ENCODE results near the gene RGS7. TPM values are rescaled to one million over a fixed set of nuclear protein-coding genes. Genes with fewer than 3 reads are reported as not detected.
"Not testable (repeated sequence)": the region's sequence is repeated elsewhere in the genome, so short reads cannot be mapped to it uniquely, and the experiment has no call there.

The RGS7 gene
- total RNA-seq, 1 donor from 2014 or later = not detected

- no peak for DNase-seq (ENCODE audit: low spot score)
Observed at GRCh38 chr1:240794046-240794843, 562.8 kb downstream of the RGS7 start.

DNA sequence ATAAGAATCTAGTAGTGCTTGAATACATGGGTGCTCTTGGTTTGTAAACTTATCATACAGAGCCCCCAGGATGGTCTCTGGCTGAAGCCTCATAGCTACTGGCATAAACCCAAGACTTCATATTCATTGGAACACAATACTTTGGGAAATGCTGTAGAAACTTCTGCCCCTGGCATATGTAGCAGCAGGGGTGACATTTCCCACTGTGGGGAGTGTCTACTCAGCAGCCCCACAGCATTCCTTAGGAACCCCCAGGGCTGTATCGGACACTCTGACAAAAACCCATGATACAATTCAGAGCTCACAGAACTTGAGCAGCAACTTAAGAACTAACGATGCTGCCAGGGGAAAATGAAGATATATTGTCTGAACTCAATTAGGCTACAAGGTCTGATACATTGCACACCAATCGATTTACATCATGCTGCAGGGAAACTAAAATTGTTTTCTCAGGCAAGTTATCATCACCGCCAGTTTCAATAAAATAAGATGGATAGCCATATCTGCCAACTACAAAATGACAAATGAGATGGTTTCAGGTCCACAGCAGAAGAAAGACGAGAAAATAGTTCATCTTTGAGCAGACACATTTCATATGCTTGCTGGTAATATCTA, 564.0 kb downstream of the RGS7 start:
- no peak for DNase-seq (ENCODE audit: low spot score)

- DNase-seq (ENCODE audit: low spot score) = no peak
Observed at GRCh38 chr1:240790856-240791255, 566.1 kb downstream of the RGS7 start.

DNA sequence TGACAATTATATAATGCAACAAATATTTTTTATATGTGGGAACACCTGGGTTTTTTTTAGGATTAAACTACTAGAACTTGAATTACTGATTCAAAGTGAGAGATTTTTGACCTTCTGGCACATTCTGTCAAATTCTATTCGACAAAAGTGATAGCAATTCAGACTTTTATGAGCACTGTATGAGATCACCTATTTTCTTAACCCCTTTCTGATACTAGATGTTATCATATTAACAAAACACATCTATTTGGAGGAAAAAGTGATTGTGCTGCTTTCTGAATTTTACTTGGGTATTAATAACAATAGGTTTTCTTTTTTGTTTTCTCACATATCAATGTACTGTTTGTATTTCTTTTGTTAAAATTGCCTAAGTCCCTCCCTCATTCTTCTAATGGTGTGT, 570.1 kb downstream of the RGS7 start:
- DNase-seq (ENCODE audit: low spot score) = no peak

DNA sequence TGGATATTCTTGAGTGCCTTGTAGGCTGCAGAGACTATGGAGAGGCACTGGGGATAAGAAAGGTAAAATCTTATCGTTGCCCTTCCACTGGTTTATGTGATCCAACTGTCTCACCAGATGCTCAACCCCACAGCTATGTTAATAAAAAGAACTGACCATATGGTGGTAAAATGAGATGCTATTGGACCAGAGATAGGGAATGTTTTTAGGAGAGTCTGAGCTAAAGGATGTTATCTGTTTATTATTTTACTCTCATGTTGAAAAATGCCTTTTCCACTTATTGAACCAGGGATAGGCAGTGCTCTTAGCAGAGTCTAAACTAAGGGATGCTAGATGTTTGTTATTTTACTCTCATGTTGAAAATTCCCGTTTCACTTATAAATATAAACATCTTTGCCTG, 572.2 kb downstream of the RGS7 start:
- DNase-seq (ENCODE audit: low spot score) = no peak

GRCh38 chr1:240783728-240784137, 573.3 kb downstream of the RGS7 start:
- DNase-seq (ENCODE audit: low spot score) = not testable (repeated sequence)

DNA sequence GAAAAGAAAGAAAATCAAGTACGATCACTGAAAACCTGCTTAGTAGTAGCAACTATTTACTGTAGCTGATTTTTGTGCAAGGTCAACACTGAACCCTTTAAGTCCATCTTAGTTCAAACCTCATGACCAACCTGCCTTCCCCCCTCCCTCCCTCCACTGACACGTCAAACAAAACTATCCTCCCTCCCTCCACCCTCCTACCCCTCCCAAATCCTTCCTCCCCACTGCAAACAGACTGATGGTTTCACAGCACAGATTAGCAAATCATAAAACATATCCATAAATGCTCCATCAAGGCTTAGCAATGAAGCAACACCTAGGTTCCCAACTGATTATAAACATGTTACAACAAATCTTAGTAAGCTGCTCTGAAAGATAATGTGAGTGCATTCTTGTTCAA, 580.8 kb downstream of the RGS7 start:
- no peak for DNase-seq (ENCODE audit: low spot score)

GRCh38 chr1:240772131-240772530, 584.9 kb downstream of the RGS7 start:
- DNase-seq (ENCODE audit: low spot score) = no peak

DNA sequence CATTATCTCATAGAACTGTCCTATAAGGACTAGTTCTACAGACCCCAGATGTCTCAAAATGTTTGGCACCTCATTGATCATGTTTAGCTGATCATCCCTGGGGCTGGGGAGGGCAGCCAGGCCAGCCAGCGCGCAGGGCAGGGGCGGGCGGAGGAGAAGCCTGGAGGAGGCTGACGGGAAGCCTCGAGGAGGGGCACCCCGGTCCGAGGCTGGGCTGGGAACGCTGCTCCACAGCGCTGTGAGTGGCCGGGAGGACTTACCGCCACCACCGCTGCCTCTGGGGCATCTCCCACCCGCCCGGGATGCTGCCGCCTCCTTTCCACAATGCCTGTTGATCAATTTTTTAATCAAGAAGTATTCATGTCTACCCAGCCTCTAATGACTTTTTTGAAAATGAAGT, 585.6 kb downstream of the RGS7 start:
- no peak for DNase-seq (ENCODE audit: low spot score)

GRCh38 chr1:240768979-240769378, 588.0 kb downstream of the RGS7 start:
- DNase-seq (ENCODE audit: low spot score) = no peak

DNA sequence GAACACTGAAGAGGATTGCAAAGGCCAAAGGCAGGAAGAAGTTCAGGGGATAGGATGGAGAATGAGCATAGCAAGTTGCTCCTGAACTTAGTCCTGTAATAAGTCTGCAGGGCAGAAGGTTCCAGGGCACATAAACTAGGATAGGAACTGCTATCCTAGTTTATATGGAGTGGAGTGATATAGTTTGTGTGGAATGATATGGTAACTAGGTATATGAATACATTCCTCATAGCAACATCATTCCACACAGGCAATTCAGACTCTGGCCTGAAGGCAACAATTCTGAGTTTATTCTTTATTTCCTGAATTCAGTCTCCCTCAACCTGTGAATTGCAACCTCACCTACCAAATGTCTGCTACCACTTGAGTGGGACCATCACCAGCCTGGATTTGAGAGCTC, 590.2 kb downstream of the RGS7 start:
- DNase-seq (ENCODE audit: low spot score) = no peak

- no peak for DNase-seq (ENCODE audit: low spot score)
Observed at GRCh38 chr1:240765732-240766363, 591.2 kb downstream of the RGS7 start.

DNA sequence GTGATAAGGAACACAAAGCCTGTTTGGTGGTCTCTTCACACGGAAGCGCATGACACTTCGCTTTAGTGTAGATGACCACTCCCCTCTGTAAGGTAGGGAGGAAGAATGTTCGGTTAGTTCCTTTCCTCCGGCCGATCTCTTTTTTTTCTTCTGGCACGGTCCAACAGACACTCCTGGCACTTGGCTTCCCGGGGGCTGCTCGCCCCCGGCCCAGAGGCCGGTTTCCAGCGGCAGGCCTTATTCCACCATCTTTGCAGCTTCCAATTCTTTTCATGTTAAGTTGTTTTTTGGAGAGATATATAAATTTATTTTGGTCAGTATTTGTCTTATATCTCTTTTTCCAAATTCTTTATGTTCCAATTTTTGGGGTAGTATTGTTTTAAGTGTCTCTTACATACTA, 593.2 kb downstream of the RGS7 start:
- no peak for DNase-seq (ENCODE audit: low spot score)

- not testable (repeated sequence) for DNase-seq (ENCODE audit: low spot score)
Observed at GRCh38 chr1:240763095-240763494, 593.9 kb downstream of the RGS7 start.

- DNase-seq (ENCODE audit: low spot score) = not testable (repeated sequence)
Observed at GRCh38 chr1:240762471-240762987, 594.5 kb downstream of the RGS7 start.

GRCh38 chr1:240758777-240759176, 598.2 kb downstream of the RGS7 start:
- DNase-seq (ENCODE audit: low spot score) = not testable (repeated sequence)

DNA sequence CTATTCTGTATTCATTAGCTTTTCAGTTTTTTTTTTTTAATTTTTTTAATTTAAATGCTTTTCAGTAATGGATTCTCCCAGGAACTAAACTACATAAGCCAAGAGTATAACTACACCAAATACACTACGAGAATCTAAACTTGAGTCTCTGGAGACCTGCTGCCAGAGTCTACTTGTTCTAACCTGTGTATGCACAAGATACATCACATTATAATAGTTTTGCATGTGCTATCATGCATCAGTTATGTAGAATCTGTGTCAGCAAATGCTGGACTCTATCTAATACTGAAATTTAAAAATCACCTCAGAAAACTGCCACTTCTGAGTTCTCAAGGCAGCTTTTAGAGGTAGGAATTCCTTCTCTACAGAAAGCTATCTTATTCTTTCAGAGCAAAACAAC, 598.7 kb downstream of the RGS7 start:
- DNase-seq (ENCODE audit: low spot score) = no peak

DNA sequence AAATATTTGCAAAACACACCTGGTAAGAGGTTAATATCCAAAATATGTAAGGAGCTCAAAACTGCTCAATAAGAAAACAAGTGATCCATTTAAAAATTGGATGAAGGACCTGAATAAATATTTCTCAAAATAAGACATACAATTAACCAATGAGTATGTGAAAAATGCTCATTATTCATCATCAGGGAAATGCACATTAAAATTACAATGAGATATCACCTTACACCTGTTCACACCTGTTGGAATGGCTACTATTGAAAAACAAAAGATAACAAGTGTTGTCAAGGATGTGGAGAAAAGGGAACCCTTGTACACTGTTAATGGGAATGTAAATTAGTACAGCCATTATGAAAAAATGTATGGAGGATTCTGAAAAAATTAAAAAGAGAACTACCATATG, 609.1 kb downstream of the RGS7 start:
- no peak for DNase-seq (ENCODE audit: low spot score)

GRCh38 chr1:240743705-240744104, 613.3 kb downstream of the RGS7 start:
- DNase-seq (ENCODE audit: low spot score) = no peak

DNA sequence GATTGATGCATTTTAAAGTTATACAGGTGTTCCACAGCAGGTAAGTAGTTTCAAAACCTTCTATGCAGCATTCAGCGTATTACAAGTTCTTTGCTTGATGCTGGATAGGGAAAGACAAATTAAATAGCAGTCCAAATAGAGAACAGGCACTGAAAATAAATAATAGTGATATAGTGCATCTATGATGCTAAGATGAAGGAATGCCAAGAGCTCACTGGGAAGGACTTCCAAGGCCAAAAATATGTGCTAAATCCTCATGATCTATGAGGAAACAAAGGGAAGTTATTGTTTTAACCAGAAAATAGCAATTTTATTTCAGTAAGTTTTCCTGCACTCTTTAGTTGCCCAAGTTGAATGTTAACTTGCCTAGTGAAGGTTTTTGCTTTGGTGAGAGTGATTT, 617.3 kb downstream of the RGS7 start:
- DNase-seq (ENCODE audit: low spot score) = no peak

GRCh38 chr1:240739139-240739538, 617.9 kb downstream of the RGS7 start:
- DNase-seq (ENCODE audit: low spot score) = no peak

GRCh38 chr1:240737766-240738265, 619.2 kb downstream of the RGS7 start:
- no peak for DNase-seq (ENCODE audit: low spot score)

All from mesenteric fat pad (tissue), 1 donor.